CD4-positive, alpha-beta T cell treated with Interleukin-15 for 1 hour (primary cell): ENCODE measurements around the gene DNAJC25.
"Not testable (repeated sequence)": the region's sequence is repeated elsewhere in the genome, so short reads cannot be mapped to it uniquely, and the experiment has no call there.

Experiments
- DNase-seq: peaks from one replicate; pipeline ENCODE4 v3.0.0-alpha.2; 2020

Gene DNAJC25

GRCh38 chr9:111628411-111628810 is 2.7 kb upstream of the DNAJC25 start:
- no peak for DNase-seq

GRCh38 chr9:111630182-111630963 is 761 bp upstream of the DNAJC25 start:
- no peak for DNase-seq

- DNase-seq = no peak
Measured at GRCh38 chr9:111630964-111631213, 245 bp upstream of the DNAJC25 start.

GRCh38 chr9:111632060-111632459 is 926 bp downstream of the DNAJC25 start:
- no peak for DNase-seq

GRCh38 chr9:111632695-111633388 is 1.7 kb downstream of the DNAJC25 start:
- DNase-seq = no peak

GRCh38 chr9:111633389-111633736 is 2.2 kb downstream of the DNAJC25 start:
- no peak for DNase-seq

- DNase-seq = no peak
Measured at GRCh38 chr9:111634860-111635259, 3.7 kb downstream of the DNAJC25 start.

GRCh38 chr9:111637421-111637950 is 6.4 kb downstream of the DNAJC25 start:
- no peak for DNase-seq

GRCh38 chr9:111644195-111644772 is 13.2 kb downstream of the DNAJC25 start:
- DNase-seq = no peak

GRCh38 chr9:111645806-111646205 is 14.7 kb downstream of the DNAJC25 start:
- no peak for DNase-seq

- no peak for DNase-seq
Measured at GRCh38 chr9:111646417-111646816, 15.3 kb downstream of the DNAJC25 start.

GRCh38 chr9:111648066-111648465 is 16.9 kb downstream of the DNAJC25 start:
- no peak for DNase-seq

GRCh38 chr9:111649016-111649415 is 17.9 kb downstream of the DNAJC25 start:
- DNase-seq = no peak

GRCh38 chr9:111657051-111657450 is 25.9 kb downstream of the DNAJC25 start:
- DNase-seq = no peak

- no peak for DNase-seq
Measured at GRCh38 chr9:111658943-111659342, 27.8 kb downstream of the DNAJC25 start.

- no peak for DNase-seq
Measured at GRCh38 chr9:111659691-111660090, 28.6 kb downstream of the DNAJC25 start.

GRCh38 chr9:111661150-111661801 is 30.1 kb downstream of the DNAJC25 start, which contains the start of gene GNG10:
Gene GNG10, plus strand, starts transcription at chr9:111661605. Its CDS starts 30 bp downstream, at chr9:111661635.
- DNase-seq = peak; percentile 67

GRCh38 chr9:111661802-111662521 is 30.8 kb downstream of the DNAJC25 start:
- peak; percentile 18 for DNase-seq

- DNase-seq = no peak
Measured at GRCh38 chr9:111662576-111663300, 31.6 kb downstream of the DNAJC25 start.

GRCh38 chr9:111663301-111663823 is 32.2 kb downstream of the DNAJC25 start:
- DNase-seq = no peak

GRCh38 chr9:111668026-111668573 is 37.0 kb downstream of the DNAJC25 start:
- no peak for DNase-seq

GRCh38 chr9:111668601-111669000 is 37.5 kb downstream of the DNAJC25 start:
- not testable (repeated sequence) for DNase-seq
